ENCODE measurements around the gene TBCA.

Gene TBCA

GRCh38 chr5:77775790-77776553 is at the start of gene TBCA:
TBCA (minus strand) TSS chr5:77776339; CDS start chr5:77776257, 82 bp downstream.
- no peak for TF ChIP-seq CTCF (IDR thresholded peaks at IDR 0.05)

- TF ChIP-seq CTCF (IDR thresholded peaks at IDR 0.05), result no peak
Measured at GRCh38 chr5:77824981-77825380, 48.8 kb upstream of the TBCA start.

GRCh38 chr5:77816686-77817085 is 40.5 kb upstream of the TBCA start:
- TF ChIP-seq CTCF (IDR thresholded peaks at IDR 0.05), result no peak

- no peak for TF ChIP-seq CTCF (IDR thresholded peaks at IDR 0.05)
Measured at GRCh38 chr5:77812926-77813589, 36.9 kb upstream of the TBCA start.

GRCh38 chr5:77806213-77806843 is 30.2 kb upstream of the TBCA start:
- no peak for TF ChIP-seq CTCF (IDR thresholded peaks at IDR 0.05)

GRCh38 chr5:77798456-77798855 is 22.3 kb upstream of the TBCA start:
- no peak for TF ChIP-seq CTCF (IDR thresholded peaks at IDR 0.05)

GRCh38 chr5:77797136-77797535 is 21.0 kb upstream of the TBCA start:
- no peak for TF ChIP-seq CTCF (IDR thresholded peaks at IDR 0.05)
